CD8-positive, alpha-beta memory T cell (primary cell): ENCODE results near the gene MYRIP. TPM values are rescaled to one million over a fixed set of nuclear protein-coding genes. Genes with fewer than 3 reads are reported as not detected.
A peak's percentile ranks its signal among the peaks of the same experiment; 100 is the strongest.

Source experiments
- CTCF ChIA-PET: fragments of 350-600 bp; sonication (Branson Sonifier 250); formaldehyde crosslinking; loops from one replicate; lab custom pipeline; 2021; ENCODE audit warnings: antibody characterized with exemption; lab: Charles Lee
- POLR2A ChIA-PET: fragments of 350-600 bp; sonication (Branson Sonifier 250); formaldehyde crosslinking; loops from one replicate; lab custom pipeline; 2021; ENCODE audit warnings: antibody characterized with exemption; lab: Charles Lee
- DNase-seq, 5 donors: peaks; one replicate each; pipeline versions ENCODE4 v3.0.0 to v3.0.0-alpha.2; 2020 to 2022; ENCODE audit warnings: mixed read lengths in 1 of 5
- H3K27ac ChIP-seq: one replicate; pipeline ENCODE4 v1.7.0; 2013; ENCODE audit warnings: low read depth, mild to moderate bottlenecking, low read length, moderate library complexity
- H3K27me3 ChIP-seq: 2 replicates; pipeline ENCODE4 v1.7.0; 2013; ENCODE audit warnings: low read length, mild to moderate bottlenecking; ENCODE audit not compliant: insufficient read depth, poor library complexity, severe bottlenecking
- H3K36me3 ChIP-seq: 2 replicates; pipeline ENCODE4 v1.7.0; 2013; ENCODE audit warnings: mild to moderate bottlenecking, low read length, moderate library complexity; ENCODE audit not compliant: insufficient read depth
- H3K4me1 ChIP-seq: 2 replicates; pipeline ENCODE4 v1.7.0; 2013; ENCODE audit warnings: mild to moderate bottlenecking, low read length, moderate library complexity; ENCODE audit not compliant: insufficient read depth
- H3K4me3 ChIP-seq: 2 replicates; pipeline ENCODE4 v1.7.0; 2013; ENCODE audit warnings: mild to moderate bottlenecking, low read length
- H3K9me3 ChIP-seq: 2 replicates; pipeline ENCODE4 v1.7.0; 2013; ENCODE audit warnings: mild to moderate bottlenecking, low read length
- H3K27ac Mint-ChIP-seq, 8 donors: one replicate each; pipeline ENCODE4 v1.8.0; 2020 to 2021; ENCODE audit warnings: mixed read lengths in 8 of 8, mild to moderate bottlenecking in 6 of 8, inconsistent platforms in 3 of 8, moderate library complexity in 3 of 8
- H3K27me3 Mint-ChIP-seq, 2 donors: one replicate each; pipeline ENCODE4 v1.8.0; 2020 to 2021; ENCODE audit warnings: mixed read lengths in 2 of 2, mild to moderate bottlenecking in 1 of 2, moderate library complexity in 1 of 2
- H3K36me3 Mint-ChIP-seq, 3 donors: one replicate each; pipeline ENCODE4 v1.8.0; 2020 to 2021; ENCODE audit warnings: mixed read lengths in 3 of 3, inconsistent platforms in 1 of 3, mild to moderate bottlenecking in 1 of 3
- H3K4me1 Mint-ChIP-seq, 3 donors: one replicate each; pipeline ENCODE4 v1.8.0; 2020 to 2021; ENCODE audit warnings: mixed read lengths in 3 of 3, inconsistent platforms in 1 of 3, mild to moderate bottlenecking in 1 of 3
- H3K4me3 Mint-ChIP-seq, 7 donors: one replicate each; pipeline ENCODE4 v1.8.0; 2020 to 2021; ENCODE audit warnings: mixed read lengths in 7 of 7, mild to moderate bottlenecking in 6 of 7, moderate library complexity in 4 of 7, inconsistent platforms in 2 of 7
- H3K9me3 Mint-ChIP-seq, 5 donors: one replicate each; pipeline ENCODE4 v1.8.0; 2020 to 2022; ENCODE audit warnings: mixed read lengths in 5 of 5, mild to moderate bottlenecking in 3 of 5, moderate library complexity in 2 of 5, inconsistent platforms in 1 of 5
- polyA plus RNA-seq: library from polyadenylated mRNA; unstranded; fragments of 300-500 nt; fragmentation: Illumina TruSeq; gene quantifications from one replicate; pipeline ENCODE4 v1.2.3, GENCODE V29; 2021
- total RNA-seq, 2 experiments: library from RNA; stranded (reverse); gene quantifications; one replicate each; pipeline ENCODE4 v1.2.3, GENCODE V29; 2021

MYRIP gene
- total and polyA plus RNA-seq, 3 experiments from 2014 or later, result not detected

DNA sequence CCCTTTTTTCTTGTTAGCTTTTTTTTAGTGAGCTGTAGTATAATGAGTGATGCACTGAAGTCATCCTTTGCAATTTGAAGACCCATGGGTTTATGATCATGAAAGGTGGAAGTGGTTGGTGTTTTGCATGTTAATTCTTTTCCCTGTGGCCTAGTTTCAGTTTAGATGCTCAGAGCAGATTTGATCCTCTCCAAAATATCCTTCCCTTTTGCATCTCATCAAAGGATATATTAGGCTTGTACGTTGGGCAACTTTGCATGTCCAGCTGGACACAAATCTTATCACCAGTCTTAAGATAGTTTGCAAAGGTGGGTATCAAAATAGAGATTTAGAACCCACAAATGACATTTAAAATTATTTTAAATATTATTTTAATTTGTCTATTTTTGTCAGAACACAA is 72.7 kb downstream of the MYRIP start:
- ChIA-PET POLR2A (no interaction called here), CTCF (no interaction called here)
- no peak for DNase-seq
- no peaks in the 10 kb centered on the region for H3K9me3 ChIP-seq
- Mint-ChIP-seq H3K27me3 (no peaks in the 10 kb centered on the region), H3K27ac (peak overlapping the region in 1 of 8 donors; percentile 41), H3K4me3 (no peak overlapping the region), H3K36me3 (no peaks in the 10 kb centered on the region), H3K9me3 (peaks cover 0 to 10% (median 7%) of the 10 kb centered on the region in 5 donors), H3K4me1 (no peaks in the 10 kb centered on the region)
- H3K4me1 ChIP-seq, result no peaks in the 10 kb centered on the region
- H3K27ac ChIP-seq, result no peak overlapping the region
- H3K36me3 ChIP-seq, result no peaks in the 10 kb centered on the region
- H3K4me3 ChIP-seq, result no peak overlapping the region
- no peaks in the 10 kb centered on the region for H3K27me3 ChIP-seq

DNA sequence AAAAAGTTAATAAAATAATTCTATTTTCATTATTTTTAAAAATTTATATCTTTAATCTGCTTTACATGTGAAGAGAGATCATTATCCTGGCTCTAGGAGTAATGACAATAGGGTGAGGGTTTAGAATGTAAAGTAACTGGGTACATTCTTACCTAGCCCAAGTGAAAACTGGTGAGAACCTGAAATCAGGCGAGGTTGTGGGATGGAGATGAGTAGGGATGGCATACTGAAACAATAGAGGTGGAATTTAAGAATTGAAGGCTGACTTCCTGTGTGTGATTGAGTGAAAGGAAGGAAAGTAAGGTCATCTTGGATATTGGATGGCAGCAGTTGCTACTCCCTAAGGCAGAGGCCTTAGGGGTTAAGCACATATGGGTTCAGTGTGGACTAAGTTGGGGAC is 82.7 kb downstream of the MYRIP start:
- H3K9me3 Mint-ChIP-seq, result peaks cover 0 to 5% (median 3%) of the 10 kb centered on the region in 5 donors
- H3K4me1 Mint-ChIP-seq, result no peaks in the 10 kb centered on the region
- DNase-seq, result no peak
- H3K27me3 Mint-ChIP-seq, result no peaks in the 10 kb centered on the region
- H3K4me3 Mint-ChIP-seq, result no peak overlapping the region
- ChIA-PET POLR2A (no interaction called here), CTCF (no interaction called here)
- Histone ChIP-seq H3K4me3 (no peak overlapping the region), H3K27ac (no peak overlapping the region), H3K27me3 (no peaks in the 10 kb centered on the region), H3K36me3 (no peaks in the 10 kb centered on the region), H3K4me1 (no peaks in the 10 kb centered on the region), H3K9me3 (no peaks in the 10 kb centered on the region)
- no peaks in the 10 kb centered on the region for H3K36me3 Mint-ChIP-seq
- H3K27ac Mint-ChIP-seq, result no peak overlapping the region

DNA sequence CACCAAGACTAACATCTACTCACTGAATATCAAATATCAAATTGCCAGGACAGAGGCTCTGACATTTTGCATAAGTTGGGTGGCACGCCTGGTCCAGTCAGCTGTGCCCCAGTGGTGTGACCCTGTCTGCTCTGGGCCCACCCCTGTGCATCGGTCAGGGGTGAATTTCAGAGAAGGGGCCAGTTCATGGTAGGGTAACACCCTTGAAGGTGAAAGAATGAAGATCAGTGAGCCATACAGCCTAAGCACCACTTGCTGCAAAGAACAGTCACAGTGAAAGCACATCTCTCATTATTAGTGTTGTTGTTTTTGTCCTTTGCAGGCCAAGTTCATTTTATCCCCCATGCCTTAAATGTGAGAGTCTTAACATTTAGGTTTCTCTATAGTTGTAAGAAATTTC is 86.8 kb downstream of the MYRIP start:
- H3K4me3 ChIP-seq, result no peak overlapping the region
- ChIA-PET CTCF (no interaction called here), POLR2A (no interaction called here)
- Mint-ChIP-seq H3K9me3 (peaks cover 0 to 2% (median 0%) of the 10 kb centered on the region in 5 donors), H3K36me3 (no peaks in the 10 kb centered on the region), H3K4me1 (no peaks in the 10 kb centered on the region), H3K27me3 (no peaks in the 10 kb centered on the region), H3K27ac (no peak overlapping the region), H3K4me3 (no peak overlapping the region)
- H3K27me3 ChIP-seq, result no peaks in the 10 kb centered on the region
- H3K9me3 ChIP-seq, result no peaks in the 10 kb centered on the region
- no peak for DNase-seq
- no peak overlapping the region for H3K27ac ChIP-seq
- H3K4me1 ChIP-seq, result no peaks in the 10 kb centered on the region
- no peaks in the 10 kb centered on the region for H3K36me3 ChIP-seq

DNA sequence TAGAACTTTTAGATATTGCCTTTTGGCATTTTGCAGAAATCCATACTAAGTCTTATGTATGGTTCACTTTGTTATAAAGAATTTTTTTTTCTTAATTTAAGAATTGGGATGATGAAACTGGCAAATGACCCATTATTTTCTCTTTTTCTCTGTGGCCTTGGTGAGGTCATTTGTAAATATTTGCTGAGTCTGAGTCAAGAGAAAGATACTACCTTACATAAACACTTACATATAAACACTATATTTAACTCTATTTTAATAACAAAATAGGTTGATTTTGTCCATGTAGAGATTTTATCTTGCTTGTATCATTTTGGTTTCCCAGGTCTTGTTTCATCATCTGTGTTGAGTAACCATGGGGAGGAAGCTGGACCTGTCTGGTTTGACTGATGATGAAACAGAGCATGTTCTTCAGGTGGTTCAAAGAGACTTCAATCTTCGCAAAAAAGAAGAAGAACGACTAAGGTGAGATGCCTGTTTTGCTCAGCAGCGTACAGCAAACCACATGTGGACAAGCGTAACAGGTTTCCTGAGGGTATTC is 91.1 kb downstream of the MYRIP start:
- H3K27ac Mint-ChIP-seq, result no peak overlapping the region
- H3K4me3 ChIP-seq, result no peak overlapping the region
- no peaks in the 10 kb centered on the region for H3K4me1 ChIP-seq
- no peak for DNase-seq
- H3K27me3 Mint-ChIP-seq, result no peaks in the 10 kb centered on the region
- no peaks in the 10 kb centered on the region for H3K4me1 Mint-ChIP-seq
- CTCF ChIA-PET, result no interaction called here
- no peaks in the 10 kb centered on the region for H3K9me3 ChIP-seq
- H3K27me3 ChIP-seq, result no peaks in the 10 kb centered on the region
- no peak overlapping the region for H3K27ac ChIP-seq
- no peak overlapping the region for H3K4me3 Mint-ChIP-seq
- peaks cover 0 to 4% (median 0%) of the 10 kb centered on the region in 5 donors for H3K9me3 Mint-ChIP-seq
- no peaks in the 10 kb centered on the region for H3K36me3 Mint-ChIP-seq
- H3K36me3 ChIP-seq, result no peaks in the 10 kb centered on the region
- POLR2A ChIA-PET, result interaction anchor here (0.5 kb wide), 1 partner anchor 374 kb away, joined by 4 read pairs; no protein-coding TSS in a partner anchor

DNA sequence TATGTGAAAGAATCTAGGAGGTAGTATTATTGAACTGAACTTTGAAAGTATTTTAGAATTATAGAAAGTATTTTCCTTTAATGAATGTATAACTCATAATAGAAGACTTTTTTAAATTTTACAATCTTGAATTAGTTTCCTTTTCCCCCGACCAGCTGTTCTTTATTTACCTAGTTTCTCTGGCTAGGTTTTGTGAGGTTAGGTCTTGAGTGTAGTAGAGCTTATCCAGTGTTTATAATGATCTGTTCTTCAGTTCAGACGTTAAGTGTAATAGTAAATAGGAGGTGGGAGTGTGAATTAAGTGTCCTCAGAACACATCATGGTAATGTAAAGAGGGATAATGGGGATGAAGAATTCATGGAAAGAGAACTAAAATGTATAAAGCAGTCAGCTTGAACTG is 93.8 kb downstream of the MYRIP start:
- Mint-ChIP-seq H3K4me3 (no peak overlapping the region), H3K27ac (no peak overlapping the region), H3K36me3 (no peaks in the 10 kb centered on the region), H3K9me3 (peaks cover 0 to 2% (median 0%) of the 10 kb centered on the region in 5 donors), H3K4me1 (no peaks in the 10 kb centered on the region), H3K27me3 (no peaks in the 10 kb centered on the region)
- ChIA-PET POLR2A (no interaction called here), CTCF (no interaction called here)
- no peak overlapping the region for H3K27ac ChIP-seq
- no peaks in the 10 kb centered on the region for H3K27me3 ChIP-seq
- DNase-seq, result no peak
- H3K36me3 ChIP-seq, result no peaks in the 10 kb centered on the region
- H3K9me3 ChIP-seq, result no peaks in the 10 kb centered on the region
- H3K4me3 ChIP-seq, result no peak overlapping the region
- no peaks in the 10 kb centered on the region for H3K4me1 ChIP-seq

DNA sequence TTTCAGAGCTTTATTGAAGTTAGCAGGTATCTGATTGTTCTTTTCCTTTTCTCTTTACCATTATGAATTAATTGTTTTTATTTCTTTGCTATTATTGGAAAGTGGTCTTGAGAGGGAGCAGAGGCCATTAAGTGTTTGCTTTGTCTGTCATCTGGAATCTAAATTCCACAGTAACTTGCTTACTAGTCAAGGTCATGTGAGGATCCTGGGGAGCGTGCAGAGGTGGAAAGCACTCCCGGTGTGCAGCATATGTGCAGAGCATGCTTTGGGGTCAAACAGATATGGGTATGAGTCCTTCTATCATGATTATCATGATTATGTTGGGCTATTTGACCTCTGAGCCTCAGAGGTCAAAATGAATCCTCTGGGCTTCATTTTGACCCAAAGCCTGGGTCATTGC is 96.4 kb downstream of the MYRIP start:
- H3K27me3 Mint-ChIP-seq, result no peaks in the 10 kb centered on the region
- DNase-seq, result no peak
- CTCF ChIA-PET, result no interaction called here
- Histone ChIP-seq H3K9me3 (no peaks in the 10 kb centered on the region), H3K36me3 (no peaks in the 10 kb centered on the region), H3K4me1 (no peaks in the 10 kb centered on the region), H3K27me3 (peaks cover 3% of the 10 kb centered on the region), H3K27ac (no peak overlapping the region), H3K4me3 (no peak overlapping the region)
- H3K4me3 Mint-ChIP-seq, result no peak overlapping the region
- no peaks in the 10 kb centered on the region for H3K36me3 Mint-ChIP-seq
- H3K27ac Mint-ChIP-seq, result no peak overlapping the region
- peaks cover 0 to 3% (median 0%) of the 10 kb centered on the region in 5 donors for H3K9me3 Mint-ChIP-seq
- POLR2A ChIA-PET, result no interaction called here
- no peaks in the 10 kb centered on the region for H3K4me1 Mint-ChIP-seq

DNA sequence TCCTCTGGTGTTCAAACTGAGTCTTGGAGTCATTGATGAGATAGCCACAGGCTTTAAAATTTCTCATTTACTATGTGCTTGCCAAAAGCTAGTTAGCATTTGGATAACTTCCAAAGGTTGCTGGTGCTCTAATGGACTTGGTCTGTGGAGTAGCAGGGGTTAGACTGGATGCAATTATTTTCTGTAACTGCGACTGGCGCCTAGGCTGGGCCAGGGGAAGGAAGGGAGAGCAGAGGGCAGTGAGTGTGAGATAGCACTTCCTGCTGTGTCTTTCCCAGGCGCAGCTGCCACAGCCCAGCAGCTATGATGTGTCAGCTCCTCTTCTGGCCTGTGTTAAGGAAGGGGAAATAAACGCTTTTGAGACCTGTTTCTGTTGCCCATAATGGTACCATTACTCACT is 98.6 kb downstream of the MYRIP start:
- Mint-ChIP-seq H3K27me3 (no peaks in the 10 kb centered on the region), H3K27ac (no peak overlapping the region), H3K4me3 (no peak overlapping the region), H3K4me1 (no peaks in the 10 kb centered on the region), H3K9me3 (peaks cover 0 to 3% (median 0%) of the 10 kb centered on the region in 5 donors), H3K36me3 (no peaks in the 10 kb centered on the region)
- DNase-seq, result no peak
- Histone ChIP-seq H3K36me3 (no peaks in the 10 kb centered on the region), H3K9me3 (no peaks in the 10 kb centered on the region), H3K27ac (no peak overlapping the region), H3K4me1 (no peaks in the 10 kb centered on the region), H3K27me3 (peaks cover 3% of the 10 kb centered on the region), H3K4me3 (no peak overlapping the region)
- ChIA-PET POLR2A (no interaction called here), CTCF (no interaction called here)

DNA sequence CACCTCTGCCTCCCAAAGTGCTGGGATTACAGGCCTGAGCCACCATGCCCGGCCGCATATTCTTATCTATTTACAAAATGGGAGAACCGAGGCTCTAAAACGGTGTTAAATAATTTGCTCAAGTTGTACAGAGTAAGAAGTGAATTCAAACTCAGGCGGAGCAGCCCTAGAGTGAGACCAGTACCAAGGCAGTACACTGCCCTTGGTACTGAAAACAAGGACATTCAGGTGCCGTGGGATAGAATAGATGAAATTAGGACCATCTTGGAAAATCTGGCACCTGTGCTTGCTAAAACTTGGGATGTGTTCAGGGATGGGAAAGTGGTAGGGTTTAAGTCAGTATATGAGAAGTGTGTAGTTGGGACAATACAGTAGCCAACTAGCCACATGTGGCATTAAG is 100.7 kb downstream of the MYRIP start:
- no peaks in the 10 kb centered on the region for H3K36me3 ChIP-seq
- no peaks in the 10 kb centered on the region for H3K27me3 Mint-ChIP-seq
- no peaks in the 10 kb centered on the region for H3K4me1 ChIP-seq
- DNase-seq, result no peak
- no peak overlapping the region for H3K27ac Mint-ChIP-seq
- peaks cover 0 to 1% (median 0%) of the 10 kb centered on the region in 5 donors for H3K9me3 Mint-ChIP-seq
- no peak overlapping the region for H3K4me3 ChIP-seq
- no peak overlapping the region for H3K27ac ChIP-seq
- CTCF ChIA-PET, result no interaction called here
- no peaks in the 10 kb centered on the region for H3K4me1 Mint-ChIP-seq
- peaks cover 3% of the 10 kb centered on the region for H3K27me3 ChIP-seq
- no peaks in the 10 kb centered on the region for H3K36me3 Mint-ChIP-seq
- POLR2A ChIA-PET, result no interaction called here
- H3K9me3 ChIP-seq, result no peaks in the 10 kb centered on the region
- no peak overlapping the region for H3K4me3 Mint-ChIP-seq
